Measurements from ENCODE around the gene FCN2.

GRCh38 chr9:134913713-134914500 is 33.3 kb downstream of the FCN2 start:
- TF ChIP-seq CTCF (IDR thresholded peaks at IDR 0.05) (no peak), POLR2A (IDR thresholded peaks at IDR 0.05) (no peak)

Data from body of pancreas (tissue), 4 donors.